ENCODE data around the gene COPA.
A peak's percentile ranks its signal among the peaks of the same experiment; 100 is the strongest.
"Not testable (repeated sequence)": the region's sequence is repeated elsewhere in the genome, so short reads cannot be mapped to it uniquely, and the experiment has no call there.

Gene COPA

DNA sequence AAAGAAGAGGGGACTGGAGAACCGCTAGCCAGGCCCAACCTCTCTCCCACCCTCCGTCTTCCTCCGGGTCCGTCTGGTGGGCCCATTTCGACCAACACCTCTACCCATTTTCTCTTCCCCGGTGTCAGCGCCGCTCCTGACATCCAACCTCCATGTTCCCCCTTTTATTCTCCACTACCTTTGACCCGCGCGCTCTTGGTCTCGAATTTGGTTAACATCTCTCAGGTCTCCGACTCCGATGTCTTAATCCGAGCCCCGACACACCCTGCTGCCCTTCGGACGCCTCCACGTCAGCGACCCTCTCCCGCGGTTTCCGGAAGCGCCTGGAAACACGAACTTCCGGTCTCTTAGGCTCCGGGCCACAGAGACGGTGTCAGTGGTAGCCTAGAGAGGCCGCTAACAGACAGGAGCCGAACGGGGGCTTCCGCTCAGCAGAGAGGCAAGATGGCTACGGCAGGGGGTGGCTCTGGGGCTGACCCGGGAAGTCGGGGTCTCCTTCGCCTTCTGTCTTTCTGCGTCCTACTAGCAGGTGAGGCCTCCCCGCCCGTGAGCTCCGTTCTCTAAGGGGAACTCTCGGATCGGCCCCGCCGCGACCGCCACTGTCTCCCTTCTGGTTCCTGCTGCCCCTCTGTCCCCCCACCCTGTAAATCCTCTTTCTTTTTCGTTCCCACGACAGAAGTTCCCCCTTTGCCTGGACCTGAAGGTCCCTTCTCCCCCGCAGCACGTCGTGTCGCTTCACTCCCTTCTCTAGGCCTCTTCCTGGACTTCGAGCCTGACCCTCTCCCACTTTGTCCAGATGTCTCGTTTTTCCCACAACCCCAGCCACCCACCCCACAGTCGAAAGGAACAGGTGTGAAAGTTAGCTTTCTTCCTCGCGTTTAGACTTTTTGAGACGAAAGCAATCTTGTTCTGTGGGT is at the start of gene COPA, which contains the start of gene NCSTN:
COPA (minus strand) TSS at position 298 of the 917 bp plus-strand sequence; CDS start at position 218, 80 bp downstream.
NCSTN (plus strand) TSS at position 431 of the 917 bp plus-strand sequence; CDS start at position 445, 14 bp downstream.
- DNase-seq, result peak; percentile 94

DNA sequence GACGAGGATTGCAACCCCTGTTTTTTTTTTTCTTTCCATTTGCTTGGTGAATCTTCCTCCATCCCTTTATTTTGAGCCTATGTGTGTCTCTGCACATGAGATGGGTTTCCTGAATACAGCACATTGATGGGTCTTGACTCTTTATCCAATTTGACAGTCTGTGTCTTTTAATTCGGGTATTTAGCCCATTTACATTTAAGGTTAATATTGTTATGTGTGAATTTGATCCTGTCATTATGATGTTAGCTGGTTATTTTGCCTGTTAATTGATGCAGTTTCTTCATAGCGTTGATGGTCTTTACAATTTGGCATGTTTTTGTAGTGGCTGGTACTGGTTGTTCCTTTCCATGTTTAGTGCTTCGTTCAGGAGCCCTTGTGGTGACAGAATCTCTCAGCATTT is 45.4 kb upstream of the COPA start:
- not testable (repeated sequence) for DNase-seq

DNA sequence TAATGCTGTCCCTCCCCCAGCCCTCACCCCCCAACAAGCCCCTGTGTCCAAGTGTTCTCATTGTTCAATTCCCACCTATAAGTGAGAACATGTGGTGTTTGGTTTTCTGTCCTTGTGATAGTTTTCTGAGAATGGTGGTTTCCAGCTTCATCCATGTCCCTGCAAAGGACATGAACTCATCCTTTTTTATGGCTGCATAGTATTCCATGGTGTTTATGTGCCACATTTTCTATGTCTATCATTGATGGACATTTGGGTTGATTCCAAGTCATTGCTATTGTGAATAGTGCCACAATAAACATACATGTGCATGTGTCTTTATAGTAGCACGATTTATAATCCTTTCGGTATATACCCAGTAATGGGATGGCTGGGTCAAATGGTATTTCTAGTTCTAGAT is 41.8 kb upstream of the COPA start:
- not testable (repeated sequence) for DNase-seq

DNA sequence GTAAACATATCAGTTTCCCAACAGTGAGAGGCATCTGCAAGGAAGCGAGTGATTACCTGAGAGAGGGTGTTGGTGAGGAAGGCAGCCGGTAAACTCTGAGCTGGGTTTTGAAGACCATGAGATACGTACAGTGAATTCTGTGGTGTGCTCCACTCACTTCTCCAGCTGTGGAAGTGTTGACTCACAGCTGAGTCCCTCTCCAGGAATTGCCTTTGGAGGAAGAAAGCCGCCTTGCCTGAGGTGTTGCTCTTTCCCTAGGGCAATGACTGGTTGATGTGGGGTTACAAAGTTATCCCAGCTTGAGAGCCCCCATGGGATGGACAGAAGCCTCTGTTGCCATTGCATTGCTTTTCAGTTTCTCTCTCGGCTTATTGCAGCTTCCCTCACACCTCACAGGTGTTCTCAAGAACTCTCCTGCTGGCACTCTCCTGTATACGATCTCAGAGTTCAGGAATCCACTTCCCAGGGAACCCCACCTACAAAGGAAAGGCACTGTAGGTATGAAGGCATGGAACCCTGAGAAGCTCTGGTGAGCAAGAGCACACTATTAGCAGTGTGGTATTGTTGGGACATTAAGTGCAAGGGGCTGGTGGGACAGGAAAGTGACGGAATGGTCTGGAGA is 34.6 kb upstream of the COPA start:
- DNase-seq, result no peak

DNA sequence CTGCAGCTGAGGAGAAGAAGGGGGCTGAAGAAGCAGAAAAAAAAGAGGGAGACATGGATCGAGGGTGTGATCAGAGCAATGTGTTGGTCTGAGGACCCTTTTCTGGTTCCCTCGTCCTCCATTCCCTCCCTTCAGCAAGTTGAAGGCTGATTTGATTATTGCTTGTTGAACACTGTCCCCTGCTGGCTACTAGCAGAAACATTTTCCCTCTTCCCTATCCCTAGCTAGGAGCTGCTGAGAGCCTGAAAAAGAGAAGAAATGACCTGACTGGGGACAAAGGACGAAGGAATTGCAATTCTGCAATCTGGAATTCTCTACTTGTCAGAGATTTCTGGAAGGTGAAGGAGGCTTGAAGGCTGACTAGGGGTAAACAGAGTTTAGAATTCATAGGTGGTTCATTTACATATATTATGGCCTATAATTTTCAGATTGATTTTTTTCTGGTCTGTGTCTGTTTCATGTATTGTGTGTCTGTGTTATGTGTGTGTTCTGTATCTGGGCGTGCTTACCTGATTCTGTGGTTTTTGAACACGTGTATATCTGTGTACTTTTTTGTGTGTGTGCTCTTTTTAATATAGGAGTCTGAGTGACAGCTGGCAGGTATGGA is 33.6 kb upstream of the COPA start:
- peak; percentile 75 for DNase-seq

DNA sequence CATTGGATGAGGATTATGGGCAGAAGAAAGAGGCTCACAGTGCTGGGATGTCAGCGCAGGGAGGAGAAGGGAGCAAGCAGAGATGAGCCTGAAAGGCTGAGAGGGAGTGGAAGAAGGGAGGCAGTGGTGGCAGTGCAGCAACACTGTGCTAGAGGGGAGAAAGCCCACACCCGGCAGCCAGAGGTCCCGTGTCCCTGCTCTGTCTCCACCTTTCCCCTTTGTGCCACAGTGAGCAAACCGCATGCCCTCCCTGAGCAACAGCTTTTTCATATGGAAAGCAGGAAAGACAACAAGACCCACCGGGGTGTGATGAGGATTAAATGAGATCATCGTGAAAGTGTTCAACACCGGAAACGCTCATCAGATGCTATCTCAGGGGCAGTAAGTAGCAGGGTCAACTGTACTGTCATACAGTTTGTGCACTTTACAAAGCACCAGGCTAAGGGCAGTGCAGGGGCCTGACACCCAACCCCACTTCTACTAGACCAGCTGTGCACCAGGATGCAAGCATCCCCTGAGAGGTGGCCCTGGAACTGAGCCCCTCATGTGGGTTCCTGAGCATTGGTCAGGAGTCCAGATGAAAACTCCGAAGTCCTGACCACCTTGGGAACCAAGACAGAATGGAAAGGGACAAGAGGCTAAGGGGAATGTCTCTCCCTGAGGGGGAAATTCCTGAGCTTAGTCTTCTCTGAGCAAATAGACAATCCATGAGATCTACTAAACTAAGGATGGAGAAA is 32.9 kb upstream of the COPA start:
- DNase-seq, result peak; percentile 68

DNA sequence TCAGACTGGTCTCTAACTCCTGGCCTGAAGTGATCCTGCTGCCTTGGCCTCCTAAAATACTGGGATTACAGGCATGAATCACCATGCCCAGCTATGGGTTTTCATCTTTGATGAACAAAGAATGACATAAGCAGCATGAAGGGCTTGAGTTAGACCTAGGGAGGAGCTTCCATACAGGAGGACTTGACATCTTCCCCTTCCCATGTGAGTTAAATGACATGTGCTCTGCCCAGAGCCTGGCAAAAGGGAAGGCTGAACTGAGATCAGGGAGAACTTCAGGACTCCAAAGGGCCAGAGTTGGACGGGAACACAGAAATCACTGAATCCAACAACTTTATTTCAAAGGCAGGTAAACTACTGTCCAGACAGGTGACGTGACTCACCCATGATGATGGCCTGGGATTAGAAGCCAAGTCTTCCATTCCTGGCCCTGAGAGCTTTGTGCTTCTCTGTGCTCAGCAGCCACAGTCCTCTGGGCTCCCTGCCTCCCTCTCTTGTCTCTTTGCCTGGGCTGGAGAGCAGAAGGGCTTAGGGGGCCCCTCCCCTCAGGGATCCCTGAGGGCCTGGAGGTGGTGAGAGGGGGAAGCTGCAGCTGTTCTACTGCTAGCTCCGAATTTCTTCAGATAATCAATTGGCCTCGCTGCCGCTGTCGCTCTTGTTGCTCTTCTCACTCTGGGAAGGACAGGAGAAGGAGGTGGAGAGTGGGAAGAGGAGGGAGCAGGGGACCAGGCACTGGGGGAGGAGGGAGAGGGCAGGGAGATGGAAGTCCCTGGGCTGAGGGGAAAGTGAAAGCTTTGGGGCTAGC is 31.5 kb upstream of the COPA start:
- peak; percentile 4 for DNase-seq

DNA sequence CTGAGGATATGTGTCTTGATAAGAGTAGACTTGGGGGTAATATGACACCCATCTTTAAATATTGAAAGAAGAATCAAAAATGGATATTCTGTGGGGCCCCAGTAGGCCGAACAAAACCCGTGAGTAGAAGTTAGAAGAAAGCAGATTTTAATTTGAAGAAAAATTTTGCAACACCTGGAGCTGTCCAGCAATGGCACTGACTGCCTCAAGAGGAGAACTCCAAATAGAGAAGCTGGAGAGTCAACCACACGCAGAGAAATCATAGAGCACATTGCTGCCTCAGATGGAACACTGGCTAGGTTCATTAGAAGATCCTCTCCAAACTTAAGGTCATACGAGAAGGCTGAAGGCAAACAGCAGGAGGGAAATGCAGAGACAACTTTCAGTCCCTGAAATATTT is 30.6 kb upstream of the COPA start:
- no peak for DNase-seq

DNA sequence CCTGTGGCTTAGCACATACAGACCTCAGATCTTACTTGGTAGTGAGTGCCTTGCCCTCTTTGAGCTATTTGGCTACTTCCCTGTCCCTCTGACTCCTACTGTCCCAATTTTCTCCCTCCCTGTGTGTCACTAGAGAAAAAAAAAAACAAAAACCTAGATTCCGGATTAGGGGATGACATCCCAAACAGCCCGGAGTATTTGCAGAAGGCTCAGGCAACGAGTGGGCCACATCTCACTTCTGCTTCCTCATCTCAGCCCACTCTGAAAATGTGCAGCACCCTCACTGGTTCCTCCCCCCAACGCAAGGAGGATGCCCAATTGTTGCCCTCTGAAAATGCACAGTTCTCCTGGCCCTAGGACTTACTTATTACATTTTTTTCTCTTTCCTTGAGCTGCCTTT is 28.7 kb upstream of the COPA start:
- DNase-seq, result no peak

DNA sequence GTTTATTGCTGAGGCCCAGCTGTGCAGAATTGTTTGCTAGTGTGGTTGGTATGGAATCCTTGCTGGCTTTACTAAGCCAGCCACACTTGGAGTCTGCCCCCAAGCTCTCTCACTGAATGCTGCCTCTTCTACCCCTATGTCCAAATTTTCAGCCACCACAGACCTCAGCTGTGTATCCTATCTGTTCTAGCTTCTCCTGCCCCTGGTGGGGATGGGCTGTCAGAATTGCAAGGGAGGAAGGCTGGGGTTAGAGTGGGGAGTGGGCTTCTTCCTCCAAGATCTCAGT is 28.2 kb upstream of the COPA start:
- no peak for DNase-seq

DNA sequence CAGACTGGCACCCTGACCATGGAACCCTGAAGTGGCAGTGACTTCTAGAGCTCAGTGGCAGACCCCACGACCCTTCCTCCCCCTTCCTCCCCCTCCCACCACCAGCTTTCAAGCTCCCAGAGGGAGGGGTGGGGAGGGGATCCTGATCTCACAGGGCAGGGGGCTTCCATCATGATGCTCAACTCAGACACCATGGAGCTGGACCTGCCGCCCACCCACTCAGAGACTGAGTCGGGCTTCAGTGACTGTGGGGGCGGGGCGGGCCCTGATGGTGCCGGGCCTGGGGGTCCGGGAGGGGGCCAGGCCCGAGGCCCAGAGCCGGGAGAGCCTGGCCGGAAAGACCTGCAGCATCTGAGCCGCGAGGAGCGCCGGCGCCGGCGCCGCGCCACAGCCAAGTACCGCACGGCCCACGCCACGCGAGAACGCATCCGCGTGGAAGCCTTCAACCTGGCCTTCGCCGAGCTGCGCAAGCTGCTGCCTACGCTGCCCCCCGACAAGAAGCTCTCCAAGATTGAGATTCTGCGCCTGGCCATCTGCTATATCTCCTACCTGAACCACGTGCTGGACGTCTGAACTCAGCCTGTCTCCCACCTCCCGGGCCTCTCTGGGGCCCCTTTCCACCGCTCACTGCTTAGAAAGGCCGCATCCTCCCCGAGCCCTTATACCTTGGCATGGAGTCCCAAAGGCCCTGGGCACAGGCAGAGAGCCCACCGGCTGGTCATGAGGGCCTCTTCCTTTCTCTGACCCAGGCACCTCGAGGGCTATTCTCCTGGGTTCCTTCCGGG is 27.7 kb upstream of the COPA start:
- no peak for DNase-seq

DNA sequence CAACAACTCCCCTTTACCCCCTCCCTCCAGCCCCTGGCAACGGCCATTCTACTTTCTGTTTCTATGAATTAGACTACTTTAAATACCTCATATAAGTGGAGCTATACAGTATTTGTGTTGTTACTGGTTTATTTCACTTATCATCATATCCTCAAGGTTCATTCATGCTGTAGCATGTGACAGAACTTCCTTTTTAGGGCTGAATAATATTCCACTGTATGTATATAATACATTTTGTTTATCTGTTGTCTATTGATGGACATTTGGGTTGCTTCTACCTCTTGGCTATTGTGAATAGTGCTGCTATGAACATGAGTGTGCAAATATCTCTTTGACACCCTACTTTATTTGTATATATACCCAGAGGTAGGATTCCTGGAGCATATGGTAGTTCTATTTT is 26.0 kb upstream of the COPA start:
- no peak for DNase-seq

DNA sequence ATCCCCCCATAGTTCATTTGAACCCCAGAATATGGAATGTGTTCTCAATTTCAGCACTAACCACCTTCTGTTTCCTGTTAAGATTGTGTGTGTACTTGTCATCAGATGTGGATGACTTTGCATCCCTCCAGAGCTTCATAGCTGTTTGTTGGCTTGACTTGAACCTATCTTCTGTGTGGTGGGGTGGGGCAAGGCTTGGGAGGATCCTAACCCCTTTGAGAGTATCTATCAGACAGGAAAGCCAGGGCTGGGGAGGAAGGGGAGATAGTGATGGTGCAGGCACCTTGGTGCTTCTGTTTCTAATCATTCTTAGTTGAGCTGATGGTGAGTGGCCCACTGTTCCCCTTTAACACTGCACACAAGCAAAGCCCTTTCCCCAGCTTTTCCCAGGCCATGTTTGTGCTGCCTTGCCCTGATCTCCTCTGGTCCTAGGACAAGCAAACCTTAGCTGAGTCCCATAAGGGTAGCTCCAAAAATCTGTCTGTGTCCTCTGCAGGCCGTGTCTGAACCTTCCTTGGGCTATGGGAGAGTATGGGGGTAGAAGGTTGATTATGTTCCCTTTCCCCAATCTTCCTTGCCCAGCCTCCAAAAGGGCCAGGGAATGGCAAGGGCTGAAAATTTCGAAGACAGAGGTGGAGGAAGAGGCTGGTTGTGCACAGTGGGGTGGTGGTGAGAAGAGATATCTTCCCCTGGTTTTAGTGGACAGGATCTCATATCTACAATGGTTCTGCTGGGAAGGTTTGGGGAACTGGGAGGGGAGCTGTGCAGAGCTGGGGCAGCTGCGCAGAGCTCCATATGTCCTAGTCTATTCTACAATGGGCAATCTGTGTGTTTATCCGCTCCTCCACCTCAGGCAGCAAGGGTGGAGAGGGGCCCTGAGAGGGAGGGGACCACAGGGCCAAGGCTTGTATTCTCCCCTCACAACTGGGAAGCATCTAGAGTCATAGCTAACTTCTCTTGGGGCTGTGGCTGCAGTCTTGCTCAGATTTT is 25.2 kb upstream of the COPA start:
- DNase-seq, result no peak

DNA sequence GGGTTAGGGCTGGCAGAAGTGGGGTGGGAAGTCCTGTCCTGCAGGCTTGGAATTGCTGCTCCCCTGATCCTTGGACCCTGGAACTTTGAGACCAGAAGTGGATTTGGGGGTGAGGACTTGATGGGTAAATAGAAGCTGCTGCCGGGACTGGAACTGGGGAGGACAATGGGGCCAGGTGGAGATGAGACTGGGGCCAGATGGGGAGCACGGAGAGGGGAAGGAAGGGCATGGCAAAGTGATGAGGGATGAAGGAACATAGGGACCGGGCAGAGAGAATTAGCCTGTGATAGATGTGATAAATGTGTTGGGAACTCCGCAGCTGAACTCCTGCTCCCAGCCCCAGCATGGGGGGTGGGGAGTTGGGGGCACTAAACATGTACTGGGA is 24.5 kb upstream of the COPA start:
- DNase-seq, result no peak

DNA sequence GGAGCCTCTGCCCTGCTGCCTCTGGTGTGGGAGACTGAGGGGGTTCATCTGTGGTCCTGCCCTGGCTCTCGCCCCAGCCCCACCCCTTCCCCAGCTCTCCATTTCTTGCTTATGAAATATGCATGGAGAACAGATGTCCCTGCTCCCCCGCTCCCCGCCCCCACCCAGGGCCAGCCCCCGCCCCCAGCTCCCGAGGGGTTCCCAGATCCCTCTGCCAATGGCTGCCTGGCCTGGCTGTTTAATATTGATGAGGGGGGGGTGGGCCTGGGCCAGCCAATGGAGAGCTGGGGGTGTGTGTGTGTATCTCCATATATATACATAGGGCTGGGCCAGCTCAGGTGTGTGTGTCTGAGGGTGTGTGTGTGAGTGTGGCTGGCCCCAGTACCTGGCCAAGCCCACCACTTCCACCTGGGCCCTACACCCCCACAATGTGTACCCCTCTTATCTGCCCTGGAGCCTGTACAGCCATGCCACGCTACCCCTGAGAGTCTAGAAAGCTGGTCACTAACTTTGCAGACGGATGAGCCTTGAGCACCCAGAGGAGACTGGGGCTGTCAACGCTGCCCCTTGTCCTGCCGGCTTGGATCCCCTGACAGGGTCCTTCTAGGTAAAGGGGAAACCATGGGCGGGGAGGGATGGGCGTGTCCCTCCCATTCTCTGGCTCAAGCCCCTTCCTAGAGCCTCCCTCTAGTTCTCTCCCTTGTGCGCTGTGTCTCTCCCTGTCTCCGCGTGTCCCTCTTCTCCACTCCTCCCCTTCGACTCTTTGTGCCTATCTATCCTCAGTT is 23.9 kb upstream of the COPA start, which contains the start of gene NHLH1:
NHLH1 (plus strand) TSS at position 341 of the 785 bp plus-strand sequence. CDS start 3,661 bp downstream, outside the sequence.
- no peak for DNase-seq

DNA sequence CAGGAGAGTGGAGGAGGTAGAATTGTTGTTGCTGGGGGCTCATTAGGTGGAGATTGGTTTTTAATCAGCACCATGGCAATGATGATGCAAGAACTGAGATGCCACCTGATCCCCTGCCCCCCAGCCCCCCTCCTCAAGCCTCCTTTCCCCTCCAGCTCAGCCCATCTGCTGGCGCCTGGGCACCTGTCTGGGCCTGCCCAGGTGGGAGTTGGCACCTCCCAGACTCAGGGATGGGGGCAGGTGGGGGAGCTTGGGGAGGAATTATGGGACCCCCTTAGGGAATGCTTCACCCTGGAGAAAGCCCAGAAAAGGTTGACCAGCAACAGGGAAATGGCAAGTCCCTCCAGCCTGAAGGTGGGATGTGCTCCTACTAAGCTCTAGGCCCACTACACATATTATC is 22.3 kb upstream of the COPA start:
- DNase-seq, result no peak

DNA sequence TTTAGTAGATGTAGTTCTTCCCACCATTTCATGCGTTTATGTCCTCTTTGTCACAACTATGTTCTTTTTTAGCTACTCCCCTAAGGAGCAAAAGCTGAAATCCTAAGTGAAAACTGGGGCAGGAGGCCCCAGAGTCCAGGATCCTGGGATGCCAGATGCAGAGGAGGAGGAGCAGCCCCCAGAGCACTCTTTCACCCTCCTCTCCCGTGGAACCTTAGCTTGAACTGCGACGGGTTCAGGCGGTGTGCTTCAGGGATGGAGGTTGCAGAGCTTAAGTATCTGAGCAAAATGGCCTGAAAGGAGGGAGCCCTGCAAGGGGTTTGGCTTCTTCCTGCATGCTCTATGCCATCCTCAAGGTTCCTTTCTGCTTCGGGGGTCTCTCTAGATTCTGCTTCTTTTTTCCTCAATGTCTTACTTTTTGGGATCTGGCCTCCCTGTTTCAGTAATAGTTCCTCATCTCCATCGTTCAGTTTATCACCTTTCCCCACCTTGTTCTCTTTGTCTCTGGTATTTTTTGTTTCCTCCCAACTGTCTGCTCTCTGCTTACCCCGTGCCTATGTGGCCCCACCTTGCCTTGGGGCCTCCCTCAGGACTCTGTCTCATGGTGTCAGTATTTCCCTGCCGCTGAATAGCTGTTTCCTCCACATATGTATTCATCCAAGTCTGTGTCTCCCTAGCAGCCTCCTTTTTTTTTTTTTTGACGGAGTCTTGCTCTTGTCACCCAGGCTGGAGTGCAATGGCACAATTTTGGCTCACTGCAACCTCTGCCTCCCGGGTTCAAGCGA is 21.1 kb upstream of the COPA start:
- no peak for DNase-seq

DNA sequence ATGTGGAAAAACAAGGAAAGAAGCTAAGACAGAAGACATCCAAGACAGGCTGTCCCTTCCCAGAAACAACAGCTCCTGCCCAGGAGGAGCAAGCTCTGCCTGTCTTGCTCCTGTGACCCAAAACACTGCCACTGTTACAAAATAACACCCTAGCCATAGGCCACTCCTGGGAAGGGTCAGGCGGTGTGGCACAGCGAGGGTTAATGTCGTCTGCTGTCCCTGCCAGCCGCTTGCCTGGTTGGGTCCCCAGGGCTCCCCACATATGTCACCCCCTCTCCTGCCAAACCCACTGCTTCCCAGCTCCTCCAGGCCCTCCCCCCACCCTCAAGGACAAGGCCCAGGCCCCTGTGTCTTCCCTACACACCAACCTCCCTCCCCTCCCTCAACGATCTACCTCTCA is 20.0 kb upstream of the COPA start:
- DNase-seq, result no peak
